Activated CD8-positive, alpha-beta memory T cell treated with anti-CD3 and anti-CD28 coated beads, Interleukin-2, amount 10 ng/mL, durations not matched to agents 7 days and 5 days (primary cell): ENCODE results near the gene ALDH1A3. TPM values are rescaled to one million over a fixed set of nuclear protein-coding genes. Genes with fewer than 3 reads are reported as not detected.

Experiments
- ATAC-seq: fragments of 150-1000 bp; cut with Tn5 transposase; one replicate; pipeline ENCODE4 v1.10.0; 2021; ENCODE audit warnings: moderate library complexity
- CTCF ChIA-PET: fragments of 350-600 bp; sonication (Branson Sonifier 250); formaldehyde crosslinking; loops from one replicate; lab custom pipeline; 2021; ENCODE audit warnings: antibody characterized with exemption; lab: Charles Lee
- DNase-seq: peaks from one replicate; pipeline ENCODE4 v3.0.0-alpha.2; 2020
- H3K27ac Mint-ChIP-seq: one replicate; pipeline ENCODE4 v1.8.0; 2021; ENCODE audit warnings: mild to moderate bottlenecking, mixed read lengths
- H3K27me3 Mint-ChIP-seq: one replicate; pipeline ENCODE4 v1.8.0; 2021; ENCODE audit warnings: mixed read lengths
- H3K36me3 Mint-ChIP-seq: one replicate; pipeline ENCODE4 v1.8.0; 2021; ENCODE audit warnings: mild to moderate bottlenecking, mixed read lengths
- H3K4me1 Mint-ChIP-seq: one replicate; pipeline ENCODE4 v1.8.0; 2021; ENCODE audit warnings: mixed read lengths
- H3K4me3 Mint-ChIP-seq: one replicate; pipeline ENCODE4 v1.8.0; 2021; ENCODE audit warnings: mild to moderate bottlenecking, moderate library complexity, mixed read lengths
- H3K9me3 Mint-ChIP-seq: one replicate; pipeline ENCODE4 v1.8.0; 2022; ENCODE audit warnings: low read depth, mixed read lengths
- total RNA-seq, 2 experiments: library from RNA; stranded (reverse); gene quantifications; one replicate each; pipeline ENCODE4 v1.2.3, GENCODE V29; 2021

The ALDH1A3 gene
- total RNA-seq, result not detected

DNA sequence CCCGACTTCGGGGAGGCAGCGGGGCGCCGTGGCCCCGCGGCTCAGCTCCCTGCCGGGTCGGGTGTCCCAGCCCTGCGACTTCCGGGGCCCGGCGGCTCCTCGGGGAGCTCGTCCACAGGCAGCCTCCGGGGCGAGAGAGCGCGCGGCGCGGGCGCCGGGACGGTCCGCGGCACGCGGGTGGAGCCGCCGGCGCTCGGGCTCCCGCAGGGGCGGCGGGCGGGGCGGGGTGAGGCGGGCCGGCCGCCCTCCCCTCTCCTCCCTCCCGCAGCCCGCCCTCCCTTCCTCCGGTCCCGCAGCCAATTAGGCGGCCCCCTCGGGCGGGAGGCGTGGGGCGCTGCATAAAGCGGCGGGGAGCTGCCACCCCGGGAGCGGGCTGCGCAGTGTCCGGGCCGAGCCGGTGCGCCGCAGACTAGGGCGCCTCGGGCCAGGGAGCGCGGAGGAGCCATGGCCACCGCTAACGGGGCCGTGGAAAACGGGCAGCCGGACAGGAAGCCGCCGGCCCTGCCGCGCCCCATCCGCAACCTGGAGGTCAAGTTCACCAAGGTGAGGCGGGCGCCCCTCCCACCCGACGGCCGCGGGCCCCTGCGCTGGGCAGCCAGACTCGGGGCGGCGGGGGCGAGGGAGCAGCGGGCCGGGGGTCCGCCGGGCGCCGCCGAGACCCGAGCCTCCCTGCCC lies at the start of gene ALDH1A3:
Gene ALDH1A3 (plus strand): TSS at position 368 of the 675 bp plus-strand sequence. CDS start 77 bp downstream, at position 445.
- Mint-ChIP-seq H3K4me1 (peaks cover 7% of the 10 kb centered on the region), H3K36me3 (no peaks in the 10 kb centered on the region), H3K27me3 (peaks cover 75% of the 10 kb centered on the region), H3K27ac (no peak within 1 kb of the TSS), H3K4me3 (peak within 1 kb of the TSS; percentile 45), H3K9me3 (no peaks in the 10 kb centered on the region)
- CTCF ChIA-PET, result no interaction called here
- DNase-seq (no peak), ATAC-seq (peak; percentile 63)

DNA sequence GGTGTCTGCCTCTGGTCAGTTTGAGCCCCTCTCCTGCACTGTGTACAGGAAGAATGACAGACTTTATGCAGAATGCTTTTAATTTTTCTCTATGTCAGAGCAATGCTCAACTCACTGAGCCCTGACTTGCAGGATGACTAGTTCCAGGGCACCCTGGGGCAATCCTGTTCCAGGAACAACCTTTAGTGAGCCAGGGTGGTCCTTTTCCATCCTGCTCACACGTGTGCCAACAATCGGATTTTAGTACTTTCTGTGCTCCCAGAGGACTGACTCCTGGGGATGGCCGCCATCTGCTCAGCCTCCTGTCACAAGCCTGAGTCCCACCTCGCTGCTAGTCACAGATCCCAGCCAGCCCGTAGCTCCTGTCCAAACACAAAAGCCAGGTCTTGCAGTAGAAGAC lies 48.2 kb upstream of the ALDH1A3 start:
- CTCF ChIA-PET, result no interaction called here
- no peak for DNase-seq
- H3K9me3 Mint-ChIP-seq, result no peaks in the 10 kb centered on the region
- H3K4me1 Mint-ChIP-seq, result no peaks in the 10 kb centered on the region
- ATAC-seq, result no peak
- no peak overlapping the region for H3K4me3 Mint-ChIP-seq
- no peaks in the 10 kb centered on the region for H3K36me3 Mint-ChIP-seq
- H3K27me3 Mint-ChIP-seq, result peaks cover 25% of the 10 kb centered on the region
- H3K27ac Mint-ChIP-seq, result no peak overlapping the region

DNA sequence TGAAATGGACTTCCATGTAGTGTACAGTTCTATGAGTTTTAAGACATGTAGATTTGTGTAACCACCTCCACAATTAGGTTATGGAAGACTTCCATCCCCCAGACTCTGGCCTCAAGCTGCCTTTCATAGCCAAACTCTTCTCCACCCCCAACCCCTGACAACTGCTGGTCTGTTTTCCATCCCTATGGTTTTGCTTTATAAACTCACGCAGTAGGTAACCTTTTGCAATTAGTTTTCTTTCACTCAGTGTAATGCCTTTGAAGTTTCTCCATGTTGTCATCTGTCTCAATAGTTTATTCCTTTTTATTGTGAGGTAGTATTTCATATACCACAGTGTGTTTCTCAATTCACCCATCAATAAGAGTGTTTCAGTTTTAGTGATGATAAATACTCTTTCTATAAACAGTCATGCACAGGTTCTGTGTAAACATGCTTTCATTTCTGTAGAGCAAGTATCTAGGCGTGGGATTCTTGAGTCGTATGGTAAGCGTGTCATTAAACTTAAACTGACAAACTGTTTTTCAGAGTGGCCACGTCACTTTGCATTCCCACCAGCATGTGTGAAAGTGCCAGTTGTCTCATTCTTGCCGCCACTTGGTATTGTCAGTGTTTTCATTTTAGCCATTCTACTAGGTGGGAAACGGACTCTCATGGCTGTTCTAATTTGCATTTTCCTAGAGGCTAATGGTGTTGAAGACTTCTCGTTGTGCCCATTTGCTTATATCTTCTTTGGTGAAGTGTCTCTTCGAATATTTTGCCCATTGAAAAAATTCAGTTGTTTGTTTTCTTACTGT lies 47.3 kb upstream of the ALDH1A3 start:
- H3K27me3 Mint-ChIP-seq, result peaks cover 27% of the 10 kb centered on the region
- CTCF ChIA-PET, result no interaction called here

DNA sequence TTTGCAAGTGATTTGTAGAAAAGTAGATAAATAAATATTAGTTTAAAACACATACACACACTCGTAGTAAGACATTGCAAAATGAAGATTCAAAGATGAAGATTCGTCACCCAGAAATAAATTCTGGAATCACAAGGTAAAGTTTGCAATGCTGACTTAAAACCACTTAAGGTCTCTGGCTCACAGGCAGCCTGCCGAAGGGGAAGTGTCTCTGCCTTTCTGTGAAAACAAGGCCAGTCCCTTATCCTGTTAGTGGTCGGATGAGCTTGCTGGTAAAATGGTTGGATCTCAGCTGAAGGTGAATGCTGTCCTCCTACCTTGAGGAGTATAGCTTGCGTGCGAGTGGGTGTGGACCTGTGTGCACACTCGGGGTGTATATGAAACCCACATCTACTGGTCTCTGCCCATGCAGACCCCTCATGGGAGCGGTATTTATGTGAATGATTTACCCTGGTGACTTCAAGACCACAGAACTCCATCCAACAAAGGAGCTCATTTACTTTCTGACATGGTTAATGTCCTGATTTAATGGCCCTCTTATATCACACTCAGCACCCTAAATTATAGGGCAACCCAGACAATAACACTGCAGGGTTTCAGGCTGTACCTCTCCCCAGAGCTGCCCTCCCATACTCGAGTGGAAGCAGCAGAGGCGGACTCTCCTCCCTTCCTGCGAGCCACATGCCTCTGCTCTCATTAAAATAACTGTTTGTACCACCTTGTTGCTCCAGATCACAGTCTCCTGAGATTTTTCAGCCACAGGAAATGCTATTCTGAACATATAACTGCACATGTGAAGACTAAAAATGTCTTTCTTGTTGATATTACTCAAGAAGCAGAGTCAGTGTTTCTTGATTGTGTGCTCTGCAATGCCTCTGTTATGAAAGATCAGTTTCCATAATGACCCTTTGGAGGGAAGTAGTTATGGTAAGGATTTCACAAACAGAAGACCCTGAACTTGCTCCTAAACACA lies 45.9 kb upstream of the ALDH1A3 start:
- H3K4me1 Mint-ChIP-seq, result no peaks in the 10 kb centered on the region
- H3K27ac Mint-ChIP-seq, result no peak overlapping the region
- no peak for ATAC-seq
- DNase-seq, result no peak
- no peak overlapping the region for H3K4me3 Mint-ChIP-seq
- CTCF ChIA-PET, result no interaction called here
- H3K36me3 Mint-ChIP-seq, result no peaks in the 10 kb centered on the region
- H3K27me3 Mint-ChIP-seq, result peaks cover 24% of the 10 kb centered on the region
- H3K9me3 Mint-ChIP-seq, result no peaks in the 10 kb centered on the region

More for the DNA sequence above, 47.3 kb upstream of the ALDH1A3 start:
- Mint-ChIP-seq H3K9me3 (no peaks in the 10 kb centered on the region), H3K36me3 (no peaks in the 10 kb centered on the region), H3K27ac (no peak overlapping the region), H3K4me3 (no peak overlapping the region), H3K4me1 (no peaks in the 10 kb centered on the region)
- no peak for DNase-seq
- no peak for ATAC-seq

DNA sequence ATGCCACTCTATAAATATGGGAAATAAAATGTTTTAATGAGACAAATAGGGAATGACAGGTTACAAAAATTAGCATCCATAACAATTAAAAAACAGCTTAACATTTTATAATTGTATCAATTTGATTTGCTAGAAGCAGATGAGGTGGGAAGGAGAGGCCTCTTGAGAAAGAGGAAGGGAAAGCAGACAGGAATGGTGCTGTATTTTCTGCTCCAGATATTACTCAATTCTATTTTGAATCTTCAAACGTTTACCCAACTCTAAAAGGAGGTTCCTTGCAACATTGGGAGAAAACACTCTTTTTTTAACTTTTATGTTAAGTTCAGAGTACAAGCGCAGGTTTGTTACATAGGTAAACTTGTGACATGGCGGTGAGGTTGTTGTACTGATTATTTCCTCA lies 44.9 kb upstream of the ALDH1A3 start:
- CTCF ChIA-PET, result no interaction called here
- Mint-ChIP-seq H3K27me3 (peaks cover 21% of the 10 kb centered on the region), H3K4me3 (no peak overlapping the region), H3K27ac (no peak overlapping the region), H3K36me3 (no peaks in the 10 kb centered on the region), H3K4me1 (no peaks in the 10 kb centered on the region), H3K9me3 (no peaks in the 10 kb centered on the region)
- ATAC-seq (no peak), DNase-seq (no peak)

DNA sequence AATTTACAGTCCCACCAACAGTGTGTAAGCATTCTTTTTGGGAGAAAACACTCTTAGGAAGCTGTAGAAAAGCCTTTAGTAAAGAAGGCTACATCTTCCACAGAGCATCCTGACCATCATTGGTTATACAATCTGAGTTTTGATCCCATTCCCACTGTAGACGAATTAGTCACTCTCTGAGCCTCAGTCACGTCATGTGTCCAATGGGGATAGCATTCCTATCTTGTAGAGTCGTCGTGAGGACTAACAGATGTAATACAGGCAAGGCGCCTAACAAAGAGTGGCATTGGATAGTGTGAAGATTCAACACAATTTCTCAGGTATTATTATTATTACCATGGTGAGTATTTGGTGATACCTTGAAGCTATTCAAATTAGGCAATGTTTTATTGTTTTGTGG lies 44.0 kb upstream of the ALDH1A3 start:
- Mint-ChIP-seq H3K4me1 (no peaks in the 10 kb centered on the region), H3K9me3 (no peaks in the 10 kb centered on the region), H3K27ac (no peak overlapping the region), H3K27me3 (peaks cover 17% of the 10 kb centered on the region), H3K4me3 (no peak overlapping the region), H3K36me3 (no peaks in the 10 kb centered on the region)
- DNase-seq, result no peak
- no peak for ATAC-seq
- CTCF ChIA-PET, result no interaction called here

DNA sequence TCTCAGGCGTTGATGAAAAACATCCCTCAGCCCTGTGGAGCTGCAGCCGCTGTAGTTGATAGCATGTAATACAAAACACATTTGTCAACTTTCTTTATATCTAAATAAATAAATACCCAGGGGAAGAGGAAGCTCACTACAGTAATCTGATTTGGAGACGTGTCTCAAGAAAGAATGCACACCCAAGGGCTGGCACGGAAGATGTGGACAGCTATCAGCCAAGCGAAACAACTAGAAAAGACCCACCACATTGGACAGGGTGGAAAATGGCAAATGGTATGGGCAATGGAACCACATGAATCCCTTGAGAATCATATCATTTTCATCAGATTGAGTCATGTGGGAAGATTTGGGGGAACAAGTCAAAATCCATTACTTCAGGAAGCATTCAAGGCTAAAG lies 43.1 kb upstream of the ALDH1A3 start:
- Mint-ChIP-seq H3K36me3 (no peaks in the 10 kb centered on the region), H3K4me1 (no peaks in the 10 kb centered on the region), H3K27me3 (peaks cover 16% of the 10 kb centered on the region), H3K9me3 (no peaks in the 10 kb centered on the region), H3K27ac (no peak overlapping the region), H3K4me3 (no peak overlapping the region)
- no peak for DNase-seq
- CTCF ChIA-PET, result no interaction called here
- ATAC-seq, result no peak

DNA sequence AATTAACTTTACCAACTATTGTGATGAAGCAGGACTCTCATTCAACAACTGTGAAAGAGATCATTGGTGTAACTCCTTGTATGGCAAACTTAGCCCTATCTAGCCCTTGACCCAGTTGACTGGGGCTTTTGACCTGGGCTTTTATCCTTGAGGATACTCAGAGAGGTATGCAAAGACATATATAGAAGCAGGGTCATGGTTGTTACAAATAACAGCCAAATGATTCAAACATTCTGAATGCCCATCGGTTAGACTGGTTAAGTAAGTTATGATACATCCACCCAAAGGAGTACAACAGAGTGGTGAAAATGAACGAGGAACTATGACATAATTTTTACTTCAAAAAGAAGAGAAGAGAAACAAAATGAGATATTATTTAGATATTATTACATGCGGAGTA lies 38.2 kb upstream of the ALDH1A3 start:
- no peak for ATAC-seq
- H3K4me3 Mint-ChIP-seq, result no peak overlapping the region
- DNase-seq, result no peak
- peaks cover 14% of the 10 kb centered on the region for H3K27me3 Mint-ChIP-seq
- H3K4me1 Mint-ChIP-seq, result no peaks in the 10 kb centered on the region
- H3K27ac Mint-ChIP-seq, result no peak overlapping the region
- H3K36me3 Mint-ChIP-seq, result no peaks in the 10 kb centered on the region
- CTCF ChIA-PET, result no interaction called here
- no peaks in the 10 kb centered on the region for H3K9me3 Mint-ChIP-seq

DNA sequence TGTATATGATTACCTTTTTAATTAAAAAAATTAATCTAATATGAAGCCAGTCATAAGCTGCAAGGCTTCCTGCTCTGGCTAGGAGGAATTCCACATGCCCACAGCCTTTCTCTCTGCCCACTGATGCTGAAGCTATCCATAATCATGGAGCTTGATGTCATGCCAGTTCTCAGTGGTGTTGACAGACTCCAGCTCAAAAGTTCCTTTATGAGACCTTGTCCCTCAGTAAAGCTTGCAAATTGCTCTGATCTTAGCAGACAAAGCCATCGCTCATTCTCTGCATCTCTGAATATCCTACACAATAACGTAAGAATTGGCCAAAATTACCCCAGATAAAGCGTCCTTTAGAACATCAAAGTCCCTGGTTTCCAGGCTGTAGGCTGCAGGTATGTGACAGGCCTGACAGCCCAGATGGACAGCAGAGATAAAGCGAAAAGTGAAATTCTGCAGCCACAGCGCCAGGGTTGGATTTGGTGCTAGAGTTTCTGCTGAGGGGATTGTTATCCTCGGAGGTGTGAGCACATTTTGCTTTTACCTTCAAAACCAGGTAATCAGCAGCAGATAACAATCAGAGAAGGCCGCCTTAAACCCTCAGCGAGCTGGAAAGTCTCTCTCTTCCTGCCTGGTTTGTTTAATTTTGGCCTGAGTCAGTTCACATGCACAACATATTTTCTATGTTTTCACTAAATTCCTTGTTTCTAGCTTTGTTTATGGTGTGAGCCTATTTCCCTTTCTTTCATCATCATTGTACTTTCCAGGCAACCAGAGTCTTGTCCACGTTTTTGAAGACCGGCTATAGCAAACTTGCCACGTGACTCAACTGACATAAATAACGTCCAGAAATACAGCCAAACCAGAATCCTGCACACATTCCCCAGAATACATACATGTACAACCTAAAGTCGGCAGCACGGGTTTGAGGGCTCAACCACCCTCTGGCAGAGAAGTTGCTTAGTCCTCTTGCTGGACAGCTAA lies 36.6 kb upstream of the ALDH1A3 start:
- Mint-ChIP-seq H3K4me3 (no peak overlapping the region), H3K27me3 (peaks cover 18% of the 10 kb centered on the region), H3K4me1 (no peaks in the 10 kb centered on the region), H3K9me3 (no peaks in the 10 kb centered on the region), H3K36me3 (no peaks in the 10 kb centered on the region), H3K27ac (no peak overlapping the region)
- ATAC-seq (no peak), DNase-seq (no peak)
- CTCF ChIA-PET, result no interaction called here

DNA sequence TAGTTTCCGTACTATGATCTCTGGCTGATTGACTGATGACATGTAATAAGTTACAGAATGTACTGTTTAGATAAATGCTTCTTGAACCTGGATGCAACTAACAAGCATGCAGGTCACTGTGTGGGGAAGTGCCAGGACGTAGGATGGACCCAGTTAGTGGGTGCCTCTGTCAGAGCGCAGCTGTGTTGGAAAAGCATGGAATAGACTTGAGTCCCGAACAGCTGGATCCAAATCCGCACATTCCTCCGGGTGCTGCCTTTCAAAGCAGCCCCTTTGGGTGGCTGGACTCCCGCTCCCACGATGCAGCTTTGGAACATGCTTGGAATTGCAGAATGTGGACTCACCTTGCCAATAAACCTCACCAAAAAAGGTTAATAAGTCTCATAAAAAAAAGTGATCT lies 35.5 kb upstream of the ALDH1A3 start:
- Mint-ChIP-seq H3K27me3 (peaks cover 22% of the 10 kb centered on the region), H3K27ac (no peak overlapping the region)

DNA sequence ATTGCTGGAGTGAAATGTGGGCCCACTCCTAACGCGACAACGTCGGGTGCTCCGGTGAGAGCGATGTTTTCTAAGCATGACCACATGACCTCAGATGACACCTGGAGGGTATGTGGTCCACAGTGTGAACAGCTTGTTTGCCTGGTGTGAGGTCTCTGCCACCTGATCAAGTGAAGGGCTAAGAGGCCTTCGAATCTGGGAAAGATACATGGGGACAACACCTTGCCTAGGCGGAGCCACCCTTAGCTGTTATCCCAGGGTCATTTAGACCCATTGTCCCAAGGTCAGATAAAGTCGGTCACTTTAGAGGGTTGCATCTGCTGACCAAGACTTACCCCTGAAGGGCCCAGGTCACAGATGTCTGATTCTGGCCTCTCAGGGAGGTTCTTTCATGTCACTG lies 34.9 kb upstream of the ALDH1A3 start:
- H3K36me3 Mint-ChIP-seq, result no peaks in the 10 kb centered on the region
- H3K4me1 Mint-ChIP-seq, result peaks cover 4% of the 10 kb centered on the region
- DNase-seq, result no peak
- H3K9me3 Mint-ChIP-seq, result no peaks in the 10 kb centered on the region
- H3K27me3 Mint-ChIP-seq, result peaks cover 24% of the 10 kb centered on the region
- no peak overlapping the region for H3K27ac Mint-ChIP-seq
- CTCF ChIA-PET, result no interaction called here
- ATAC-seq, result no peak
- H3K4me3 Mint-ChIP-seq, result no peak overlapping the region

More for the DNA sequence above, 35.5 kb upstream of the ALDH1A3 start:
- peaks cover under 1% of the 10 kb centered on the region for H3K4me1 Mint-ChIP-seq
- no peaks in the 10 kb centered on the region for H3K9me3 Mint-ChIP-seq
- ATAC-seq (no peak), DNase-seq (no peak)
- CTCF ChIA-PET, result no interaction called here
- no peak overlapping the region for H3K4me3 Mint-ChIP-seq
- no peaks in the 10 kb centered on the region for H3K36me3 Mint-ChIP-seq

DNA sequence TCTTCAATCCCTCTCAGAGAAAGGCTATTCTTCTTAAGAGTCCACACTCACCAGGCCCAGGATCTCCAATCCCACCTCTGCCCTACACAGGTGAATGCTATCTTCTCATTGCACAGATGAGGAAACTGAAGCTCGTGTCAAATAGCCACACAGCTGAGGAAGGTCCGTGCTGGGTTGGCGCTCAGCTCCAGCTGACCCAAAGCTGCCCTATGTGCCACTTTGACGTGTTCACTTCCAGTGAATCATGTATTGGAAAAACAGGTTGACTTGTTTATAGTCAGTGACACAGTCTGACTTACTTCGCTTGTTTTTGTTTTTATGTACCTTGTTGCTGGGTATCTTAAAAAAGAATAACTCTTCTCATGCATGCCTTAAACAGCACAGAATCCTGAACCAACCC lies 32.4 kb upstream of the ALDH1A3 start:
- H3K9me3 Mint-ChIP-seq, result no peaks in the 10 kb centered on the region
- peaks cover 27% of the 10 kb centered on the region for H3K27me3 Mint-ChIP-seq
- peaks cover 5% of the 10 kb centered on the region for H3K4me1 Mint-ChIP-seq
- H3K36me3 Mint-ChIP-seq, result no peaks in the 10 kb centered on the region
- CTCF ChIA-PET, result interaction anchor here (1.0 kb wide), 1 partner anchor 497 kb away, joined by 3 read pairs; no protein-coding TSS in a partner anchor
- no peak overlapping the region for H3K4me3 Mint-ChIP-seq
- DNase-seq (no peak), ATAC-seq (no peak)
- no peak overlapping the region for H3K27ac Mint-ChIP-seq
